ENCODE data around the gene PLCL1. TPM values are rescaled to one million over a fixed set of nuclear protein-coding genes. Genes with fewer than 3 reads are reported as not detected.
A peak's percentile ranks its signal among the peaks of the same experiment; 100 is the strongest.

PLCL1 gene
- total and polyA plus RNA-seq, 7 donors = 4.3 to 25.4 (median 12.6) TPM

DNA sequence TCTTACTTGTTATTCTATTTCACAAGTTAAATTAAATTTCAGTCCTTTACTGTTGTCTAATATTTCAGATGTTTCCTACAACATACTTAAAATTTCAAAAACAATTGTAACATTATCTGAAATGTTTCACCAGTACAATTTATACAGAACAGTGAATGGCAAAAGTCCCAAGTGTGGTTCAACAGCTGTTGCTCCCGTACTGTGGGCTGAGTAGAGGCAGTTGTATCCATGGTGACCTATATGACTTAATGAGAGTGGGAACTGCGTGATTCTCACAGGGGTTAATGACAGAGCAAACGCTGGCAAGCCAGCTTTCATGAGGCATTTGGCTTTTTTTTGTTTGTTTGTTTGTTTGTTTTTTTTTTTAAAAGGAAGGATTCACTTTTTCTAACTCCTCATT is 5.3 kb upstream of the PLCL1 start:
- Histone ChIP-seq H3K27ac (peak overlapping the region; percentile 82), H3K36me3 (ENCODE audit: insufficient read depth in 1 of 2, low read depth in 1 of 2) (no peaks in the 10 kb centered on the region), H3K27me3 (ENCODE audit: insufficient read depth in 3 of 3, low read length in 2 of 3) (no peaks in the 10 kb centered on the region), H3K4me1 (peaks cover 19% of the 10 kb centered on the region), H3K9me3 (no peaks in the 10 kb centered on the region), H3K4me3 (no peak overlapping the region)
- ATAC-seq = peak; percentile 36 to 64 (median 54)
- DNase-seq = no peak
- intact Hi-C loops (cut with DNase I) = loop anchor here in 1 of 2 donors (5.0 kb wide), 1 partner anchor 498 kb away; no protein-coding TSS in a partner anchor
- TF ChIP-seq, protein P1, sequence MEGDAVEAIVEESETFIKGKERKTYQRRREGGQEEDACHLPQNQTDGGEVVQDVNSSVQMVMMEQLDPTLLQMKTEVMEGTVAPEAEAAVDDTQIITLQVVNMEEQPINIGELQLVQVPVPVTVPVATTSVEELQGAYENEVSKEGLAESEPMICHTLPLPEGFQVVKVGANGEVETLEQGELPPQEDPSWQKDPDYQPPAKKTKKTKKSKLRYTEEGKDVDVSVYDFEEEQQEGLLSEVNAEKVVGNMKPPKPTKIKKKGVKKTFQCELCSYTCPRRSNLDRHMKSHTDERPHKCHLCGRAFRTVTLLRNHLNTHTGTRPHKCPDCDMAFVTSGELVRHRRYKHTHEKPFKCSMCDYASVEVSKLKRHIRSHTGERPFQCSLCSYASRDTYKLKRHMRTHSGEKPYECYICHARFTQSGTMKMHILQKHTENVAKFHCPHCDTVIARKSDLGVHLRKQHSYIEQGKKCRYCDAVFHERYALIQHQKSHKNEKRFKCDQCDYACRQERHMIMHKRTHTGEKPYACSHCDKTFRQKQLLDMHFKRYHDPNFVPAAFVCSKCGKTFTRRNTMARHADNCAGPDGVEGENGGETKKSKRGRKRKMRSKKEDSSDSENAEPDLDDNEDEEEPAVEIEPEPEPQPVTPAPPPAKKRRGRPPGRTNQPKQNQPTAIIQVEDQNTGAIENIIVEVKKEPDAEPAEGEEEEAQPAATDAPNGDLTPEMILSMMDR (IDR thresholded peaks at IDR 0.05) = no peak
- WGBS, 3 donors = 20 to 45% (median 25%) methylated on average over 3 of the region's 3 CpGs

- TF ChIP-seq, protein P1 (IDR thresholded peaks at IDR 0.05) = no peak
- Histone ChIP-seq H3K4me3 (peak overlapping the region; percentile 6), H3K27me3 (ENCODE audit: insufficient read depth in 3 of 3, low read length in 2 of 3) (no peaks in the 10 kb centered on the region), H3K4me1 (peaks cover 19% of the 10 kb centered on the region), H3K36me3 (ENCODE audit: insufficient read depth in 1 of 2, low read depth in 1 of 2) (no peaks in the 10 kb centered on the region), H3K9me3 (no peaks in the 10 kb centered on the region), H3K27ac (peak overlapping the region; percentile 82)
- ATAC-seq = no peak
- no peak for DNase-seq
- 24 to 38% (median 25%) methylated on average over 2 of the region's 2 CpGs for WGBS, 3 donors
- intact Hi-C loops (cut with DNase I) = loop anchor here (5.0 to 10.0 kb wide), 2 partner anchors 252 to 255 kb away; no protein-coding TSS in a partner anchor
Observed at GRCh38 chr2:197800091-197800490, 4.3 kb upstream of the PLCL1 start.

DNA sequence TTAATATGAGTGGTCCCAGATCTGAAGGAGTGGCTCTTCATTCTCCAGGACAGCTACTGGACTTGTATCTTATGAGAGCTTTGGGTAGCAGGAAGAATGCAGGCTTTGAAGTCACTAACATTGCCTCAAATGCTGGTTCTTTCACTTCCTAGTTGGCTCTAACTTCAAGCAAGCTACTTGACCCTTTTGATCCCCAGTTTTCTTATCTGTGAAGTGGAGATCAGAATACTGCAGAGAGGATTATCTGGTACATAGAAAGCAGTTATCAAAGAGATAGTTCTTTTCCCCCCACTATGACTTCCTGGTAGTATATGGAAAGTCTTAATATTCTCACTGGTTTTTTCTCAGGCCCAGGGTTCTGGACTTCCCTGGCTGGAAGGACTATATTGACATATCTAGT is 3.4 kb upstream of the PLCL1 start:
- TF ChIP-seq, protein P1 (IDR thresholded peaks at IDR 0.05) = no peak
- Histone ChIP-seq H3K4me1 (peaks cover 23% of the 10 kb centered on the region), H3K27ac (peak overlapping the region; percentile 82), H3K9me3 (no peaks in the 10 kb centered on the region), H3K27me3 (ENCODE audit: insufficient read depth in 3 of 3, low read length in 2 of 3) (no peaks in the 10 kb centered on the region), H3K4me3 (no peak overlapping the region), H3K36me3 (ENCODE audit: insufficient read depth in 1 of 2, low read depth in 1 of 2) (no peaks in the 10 kb centered on the region)
- intact Hi-C loops (cut with DNase I) = loop anchor here (5.0 to 10.0 kb wide), 2 partner anchors 251 to 254 kb away; no protein-coding TSS in a partner anchor
- DNase-seq (no peak), ATAC-seq (no peak)

DNA sequence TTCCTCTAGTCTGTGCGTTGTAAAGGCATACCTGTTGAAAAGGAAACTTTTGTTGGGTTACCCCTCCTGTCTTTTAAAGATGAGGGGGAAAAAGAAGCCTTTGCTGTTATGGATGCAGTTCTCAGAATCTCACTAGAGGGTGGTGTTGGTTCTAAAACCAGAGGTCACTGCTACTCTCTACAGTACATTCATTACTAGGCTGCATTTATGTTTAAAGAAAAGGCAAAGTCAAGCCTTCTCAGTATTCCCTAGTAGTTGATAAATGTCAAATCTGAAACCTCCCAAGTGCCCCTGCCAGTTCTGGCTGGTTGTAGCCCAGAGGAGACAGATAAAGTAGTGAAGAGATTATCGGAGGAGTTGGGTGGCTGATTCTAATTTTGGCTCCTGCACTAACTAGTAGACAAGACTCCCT is 1.4 kb upstream of the PLCL1 start:
- Histone ChIP-seq H3K4me1 (peaks cover 36% of the 10 kb centered on the region), H3K27ac (peak overlapping the region; percentile 82), H3K27me3 (ENCODE audit: insufficient read depth in 3 of 3, low read length in 2 of 3) (no peaks in the 10 kb centered on the region), H3K36me3 (ENCODE audit: insufficient read depth in 1 of 2, low read depth in 1 of 2) (no peaks in the 10 kb centered on the region), H3K9me3 (no peaks in the 10 kb centered on the region), H3K4me3 (peak overlapping the region; percentile 87)
- ATAC-seq (peak; percentile 42 to 70 (median 53)), DNase-seq (no peak)
- TF ChIP-seq, protein P1 (IDR thresholded peaks at IDR 0.05) = peak; percentile 83
- WGBS, 3 donors = 8 to 20% (median 9%) methylated on average over 2 of the region's 2 CpGs
- intact Hi-C loops (cut with DNase I) = loop anchor here (1.0 to 10.0 kb wide), 4 partner anchors 249 to 494 kb away; no protein-coding TSS in a partner anchor
